Tibial nerve (tissue), 4 donors: ENCODE results near the gene EMX2.

Experiments
- CTCF ChIP-seq, 5 experiments: fragments of 200-600 bp in 3 of 5; fragments of 450-650 bp in 2 of 5; sonication (generic) in 3 of 5; IDR thresholded peaks; one replicate each; pipeline ENCODE4 v1.5.1; 2016 to 2019; ENCODE audit warnings: antibody characterized with exemption in 5 of 5, mild to moderate bottlenecking in 3 of 5, moderate library complexity in 2 of 5
- EP300 ChIP-seq, 2 donors: sonication (generic); formaldehyde crosslinking; IDR thresholded peaks; one replicate each; pipeline ENCODE4 v1.6.1; 2017; ENCODE audit warnings: antibody characterized with exemption in 2 of 2, mild to moderate bottlenecking in 1 of 2
- POLR2A ChIP-seq, 2 donors: fragments of 450-650 bp; IDR thresholded peaks; one replicate each; pipeline ENCODE4 v1.6.1; 2017; ENCODE audit warnings: antibody characterized with exemption in 2 of 2, mild to moderate bottlenecking in 2 of 2, moderate library complexity in 2 of 2

- TF ChIP-seq CTCF (IDR thresholded peaks at IDR 0.05): no peak
- no peak for TF ChIP-seq POLR2A (IDR thresholded peaks at IDR 0.05)
- no peak for TF ChIP-seq EP300 (IDR thresholded peaks at IDR 0.05)
These were observed 25.8 kb downstream of the EMX2 start for GRCh38 chr10:117568334-117568733.
